Dedifferentiated amniotic fluid mesenchymal stem cell (primary cell): Measurements from ENCODE around the gene ARID1A.
A peak's percentile ranks its signal among the peaks of the same experiment; 100 is the strongest.

ENCODE experiments used
- DNase-seq: peaks from one replicate; pipeline ENCODE4 v3.0.0-alpha.2; 2016; ENCODE audit errors: extremely low spot score

The ARID1A gene

GRCh38 chr1:26761217-26761616 is 65.4 kb downstream of the ARID1A start:
- DNase-seq: no peak

DNA sequence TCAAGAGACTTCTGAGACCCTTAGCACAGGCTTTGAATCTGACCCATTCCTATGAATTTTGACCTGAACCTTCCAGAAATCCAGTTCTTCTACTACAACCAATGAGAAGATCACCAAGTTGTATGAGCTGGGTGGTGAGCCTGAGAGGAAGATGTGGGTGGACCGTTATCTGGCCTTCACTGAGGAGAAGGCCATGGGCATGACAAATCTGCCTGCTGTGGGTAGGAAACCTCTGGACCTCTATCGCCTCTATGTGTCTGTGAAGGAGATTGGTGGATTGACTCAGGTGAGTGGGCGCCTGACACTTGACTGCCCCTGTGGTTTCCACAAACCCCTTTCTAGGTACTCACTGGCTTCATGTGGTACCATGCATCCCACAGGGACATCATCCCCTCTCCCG is 71.9 kb downstream of the ARID1A start:
- no peak for DNase-seq

- DNase-seq: peak; percentile 74
Observed at GRCh38 chr1:26768755-26769154, 72.9 kb downstream of the ARID1A start.

DNA sequence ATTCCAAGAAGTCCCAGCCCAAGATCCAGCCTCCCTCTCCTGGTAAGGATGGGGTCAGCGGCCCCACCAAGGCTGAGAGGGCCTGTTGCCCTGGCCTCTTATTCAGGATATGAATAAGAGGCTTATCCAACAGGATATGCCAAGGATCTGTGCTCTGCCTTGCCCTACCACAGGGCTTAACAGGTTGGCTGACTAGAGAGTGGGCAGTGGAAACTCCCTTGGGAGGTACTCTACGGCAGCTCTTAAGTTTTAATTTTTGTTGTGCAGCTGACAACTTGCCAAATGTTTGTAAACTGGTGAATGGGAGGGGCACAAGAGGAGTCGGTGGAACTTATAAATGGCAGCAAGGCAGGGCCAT is 75.4 kb downstream of the ARID1A start:
- DNase-seq: no peak

DNA sequence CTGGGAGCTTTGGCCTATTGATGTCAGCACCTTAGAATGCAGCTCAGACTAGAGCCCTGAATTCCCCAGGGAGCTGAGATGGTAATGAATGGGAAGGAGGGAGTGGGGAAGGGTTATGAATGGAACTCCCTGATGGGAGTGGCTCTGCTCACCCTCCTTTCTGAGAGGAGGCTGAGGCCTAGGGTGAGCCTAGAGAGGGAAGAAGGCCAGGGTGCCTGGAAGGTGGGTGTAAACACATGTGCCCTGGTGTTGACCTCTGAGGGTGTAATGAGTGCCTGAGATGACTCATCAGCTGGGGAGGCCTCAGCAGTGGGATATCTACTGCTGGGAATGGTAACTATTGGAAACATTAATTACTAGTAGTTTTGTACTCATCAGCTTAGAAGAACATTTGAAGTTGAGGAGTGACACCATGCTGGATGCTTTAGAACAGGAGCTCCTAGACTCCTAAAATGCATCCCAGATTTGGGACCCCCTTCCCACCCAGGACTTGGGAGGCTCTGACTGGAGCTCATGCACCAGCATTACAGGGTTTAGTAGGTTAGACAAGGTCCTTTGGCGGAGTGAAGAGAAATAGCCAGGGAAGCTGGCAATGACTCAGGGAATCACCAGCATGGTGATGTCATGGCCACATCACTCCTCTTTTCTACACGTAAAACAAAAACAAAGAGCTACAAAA is 76.0 kb downstream of the ARID1A start:
- DNase-seq: peak; percentile 90

DNA sequence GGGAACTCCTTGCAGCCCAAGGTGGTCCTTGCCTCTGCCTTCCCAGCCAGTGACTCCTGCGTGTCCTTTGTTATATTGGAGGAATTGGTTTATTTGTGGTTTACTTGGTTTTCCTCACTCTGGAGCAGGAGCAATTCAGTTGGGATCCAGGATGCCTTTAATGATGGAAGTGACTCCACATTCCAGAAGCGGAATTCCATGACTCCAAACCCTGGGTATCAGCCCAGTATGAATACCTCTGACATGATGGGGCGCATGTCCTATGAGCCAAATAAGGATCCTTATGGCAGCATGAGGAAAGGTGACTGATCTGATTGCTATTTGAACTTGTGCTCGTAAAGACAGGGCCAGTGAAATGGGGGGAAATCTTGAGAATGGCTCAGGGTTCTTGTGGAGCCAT is 76.9 kb downstream of the ARID1A start:
- peak; percentile 80 for DNase-seq

GRCh38 chr1:26774462-26774861 is 78.6 kb downstream of the ARID1A start:
- no peak for DNase-seq

DNA sequence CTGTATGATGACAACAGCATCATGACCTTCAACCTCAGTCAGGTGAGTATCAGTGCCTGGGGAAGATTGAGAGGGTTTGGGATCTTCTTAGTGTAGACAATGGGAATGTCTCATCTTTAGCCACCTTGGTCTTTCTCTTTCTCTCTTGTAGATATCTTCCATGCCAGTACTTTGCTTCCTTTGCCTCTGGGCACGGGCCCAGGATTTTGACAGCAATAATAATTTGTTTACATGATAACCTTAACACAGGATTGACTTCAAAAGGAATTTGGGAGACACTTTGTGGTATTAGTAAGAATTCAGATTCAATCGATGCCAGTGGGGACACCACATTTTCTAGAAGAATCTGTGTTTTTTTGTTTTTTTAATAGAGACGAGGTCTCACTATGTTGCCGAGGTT is 79.9 kb downstream of the ARID1A start:
- DNase-seq: no peak

DNA sequence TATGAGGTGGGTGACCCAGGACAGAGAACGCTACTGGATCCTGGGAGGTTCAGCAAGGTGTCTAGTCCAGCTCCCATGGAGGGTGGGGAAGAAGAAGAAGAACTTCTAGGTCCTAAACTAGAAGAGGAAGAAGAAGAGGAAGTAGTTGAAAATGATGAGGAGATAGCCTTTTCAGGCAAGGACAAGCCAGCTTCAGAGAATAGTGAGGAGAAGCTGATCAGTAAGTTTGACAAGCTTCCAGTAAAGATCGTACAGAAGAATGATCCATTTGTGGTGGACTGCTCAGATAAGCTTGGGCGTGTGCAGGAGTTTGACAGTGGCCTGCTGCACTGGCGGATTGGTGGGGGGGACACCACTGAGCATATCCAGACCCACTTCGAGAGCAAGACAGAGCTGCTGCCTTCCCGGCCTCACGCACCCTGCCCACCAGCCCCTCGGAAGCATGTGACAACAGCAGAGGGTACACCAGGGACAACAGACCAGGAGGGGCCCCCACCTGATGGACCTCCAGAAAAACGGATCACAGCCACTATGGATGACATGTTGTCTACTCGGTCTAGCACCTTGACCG is 83.4 kb downstream of the ARID1A start:
- DNase-seq: no peak

DNA sequence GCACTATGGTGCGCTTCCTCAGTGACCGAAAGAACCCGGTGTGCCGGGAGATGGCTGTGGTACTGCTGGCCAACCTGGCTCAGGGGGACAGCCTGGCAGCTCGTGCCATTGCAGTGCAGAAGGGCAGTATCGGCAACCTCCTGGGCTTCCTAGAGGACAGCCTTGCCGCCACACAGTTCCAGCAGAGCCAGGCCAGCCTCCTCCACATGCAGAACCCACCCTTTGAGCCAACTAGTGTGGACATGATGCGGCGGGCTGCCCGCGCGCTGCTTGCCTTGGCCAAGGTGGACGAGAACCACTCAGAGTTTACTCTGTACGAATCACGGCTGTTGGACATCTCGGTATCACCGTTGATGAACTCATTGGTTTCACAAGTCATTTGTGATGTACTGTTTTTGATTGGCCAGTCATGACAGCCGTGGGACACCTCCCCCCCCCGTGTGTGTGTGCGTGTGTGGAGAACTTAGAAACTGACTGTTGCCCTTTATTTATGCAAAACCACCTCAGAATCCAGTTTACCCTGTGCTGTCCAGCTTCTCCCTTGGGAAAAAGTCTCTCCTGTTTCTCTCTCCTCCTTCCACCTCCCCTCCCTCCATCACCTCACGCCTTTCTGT is 84.6 kb downstream of the ARID1A start:
- no peak for DNase-seq

DNA sequence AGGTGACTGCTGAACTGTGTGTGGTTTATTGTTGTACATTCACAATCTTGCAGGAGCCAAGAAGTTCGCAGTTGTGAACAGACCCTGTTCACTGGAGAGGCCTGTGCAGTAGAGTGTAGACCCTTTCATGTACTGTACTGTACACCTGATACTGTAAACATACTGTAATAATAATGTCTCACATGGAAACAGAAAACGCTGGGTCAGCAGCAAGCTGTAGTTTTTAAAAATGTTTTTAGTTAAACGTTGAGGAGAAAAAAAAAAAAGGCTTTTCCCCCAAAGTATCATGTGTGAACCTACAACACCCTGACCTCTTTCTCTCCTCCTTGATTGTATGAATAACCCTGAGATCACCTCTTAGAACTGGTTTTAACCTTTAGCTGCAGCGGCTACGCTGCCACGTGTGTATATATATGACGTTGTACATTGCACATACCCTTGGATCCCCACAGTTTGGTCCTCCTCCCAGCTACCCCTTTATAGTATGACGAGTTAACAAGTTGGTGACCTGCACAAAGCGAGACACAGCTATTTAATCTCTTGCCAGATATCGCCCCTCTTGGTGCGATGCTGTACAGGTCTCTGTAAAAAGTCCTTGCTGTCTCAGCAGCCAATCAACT is 85.5 kb downstream of the ARID1A start:
- DNase-seq: no peak

DNA sequence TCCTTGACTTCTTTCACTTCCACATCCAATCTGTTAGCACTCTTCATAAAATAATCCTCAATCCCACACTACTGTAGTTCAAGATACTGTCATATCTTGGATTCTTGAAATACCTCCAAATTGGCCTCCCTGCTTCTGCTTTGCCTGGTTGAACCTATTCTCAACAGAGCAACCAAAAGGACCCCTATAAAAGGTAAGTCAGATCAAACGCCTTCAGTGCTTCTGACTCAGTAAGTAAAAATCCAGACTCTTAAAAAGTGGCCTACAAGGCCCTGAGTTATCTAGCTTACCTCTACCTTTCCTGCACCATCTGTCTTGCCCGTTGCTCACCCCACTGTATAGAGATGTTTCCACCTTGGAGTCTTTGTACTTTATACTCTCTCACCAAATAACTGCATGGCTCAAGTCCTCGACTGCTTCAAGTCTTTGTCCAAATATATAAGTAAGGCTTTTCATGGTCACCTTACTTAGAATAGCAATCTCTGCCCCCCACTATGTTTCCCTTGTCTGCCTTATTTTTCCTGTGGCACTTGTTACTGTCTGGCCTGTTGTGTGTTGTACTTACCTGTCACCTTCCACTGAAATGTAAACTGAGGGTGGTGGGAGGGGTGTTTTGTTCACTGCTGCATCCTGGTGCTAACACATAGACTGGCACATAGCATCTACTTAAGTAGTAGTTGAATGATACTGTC is 86.9 kb downstream of the ARID1A start:
- no peak for DNase-seq

DNA sequence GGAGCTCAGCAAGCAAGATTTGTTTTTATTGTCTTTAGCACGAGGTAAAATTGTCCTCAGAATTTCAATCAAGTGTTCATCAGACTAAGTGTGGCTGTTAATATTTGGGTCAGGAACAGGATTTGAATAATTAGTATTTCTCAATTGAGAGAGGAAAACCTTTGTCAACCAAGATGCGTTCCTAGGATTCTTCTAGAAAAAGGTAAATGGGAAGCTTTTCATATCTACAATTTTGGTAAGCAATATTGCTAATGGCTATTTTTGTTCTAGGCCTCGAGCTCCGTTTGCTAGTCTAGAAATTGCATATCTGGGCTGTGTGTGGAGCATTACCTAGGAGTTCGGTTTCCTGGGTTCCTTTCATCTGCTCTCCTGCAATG is 87.8 kb downstream of the ARID1A start:
- no peak for DNase-seq

DNA sequence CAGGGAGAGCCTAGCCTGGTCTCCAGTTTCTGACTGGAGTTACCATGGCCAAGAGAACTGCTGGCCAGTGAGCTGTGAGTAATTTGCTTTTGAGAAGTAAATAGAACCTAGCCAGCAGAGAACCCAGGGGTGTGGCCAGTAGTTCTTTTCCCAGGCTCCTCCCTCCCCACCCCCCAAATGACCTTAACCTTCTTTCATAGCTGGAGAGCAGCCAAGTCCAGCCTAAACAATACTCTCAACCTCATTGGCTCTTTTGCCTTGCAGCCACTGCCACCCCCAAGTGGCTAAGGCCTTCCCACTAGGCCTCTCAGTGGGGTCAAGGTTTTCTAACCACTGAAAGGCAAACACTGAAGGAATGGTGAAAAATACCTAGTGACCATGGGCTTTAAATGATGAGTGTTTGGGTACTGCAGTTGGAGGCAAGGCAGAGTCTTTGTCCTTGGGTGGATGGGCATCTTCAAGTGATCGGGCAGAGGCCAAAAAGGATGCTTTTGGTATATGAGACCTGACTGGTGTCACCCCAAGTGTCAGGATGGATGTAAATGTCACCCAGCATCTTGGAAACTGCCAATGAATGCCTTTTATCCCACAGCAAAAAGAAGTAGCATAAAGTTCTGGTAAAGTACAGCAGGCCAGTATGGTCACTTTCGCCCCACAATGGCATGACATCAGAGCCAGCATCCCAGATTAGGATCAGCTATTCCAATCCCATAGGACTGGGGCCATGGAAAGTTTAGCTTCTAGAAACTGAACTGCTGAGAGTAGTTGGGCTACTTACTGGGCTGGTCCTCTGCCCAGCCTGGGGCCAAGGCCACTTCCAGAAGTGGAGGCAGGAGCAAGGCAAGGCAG is 88.4 kb downstream of the ARID1A start:
- no peak for DNase-seq

GRCh38 chr1:26784886-26785285 is 89.1 kb downstream of the ARID1A start:
- no peak for DNase-seq

- peak; percentile 62 for DNase-seq
Observed at GRCh38 chr1:26785611-26786436, 90.0 kb downstream of the ARID1A start.

DNA sequence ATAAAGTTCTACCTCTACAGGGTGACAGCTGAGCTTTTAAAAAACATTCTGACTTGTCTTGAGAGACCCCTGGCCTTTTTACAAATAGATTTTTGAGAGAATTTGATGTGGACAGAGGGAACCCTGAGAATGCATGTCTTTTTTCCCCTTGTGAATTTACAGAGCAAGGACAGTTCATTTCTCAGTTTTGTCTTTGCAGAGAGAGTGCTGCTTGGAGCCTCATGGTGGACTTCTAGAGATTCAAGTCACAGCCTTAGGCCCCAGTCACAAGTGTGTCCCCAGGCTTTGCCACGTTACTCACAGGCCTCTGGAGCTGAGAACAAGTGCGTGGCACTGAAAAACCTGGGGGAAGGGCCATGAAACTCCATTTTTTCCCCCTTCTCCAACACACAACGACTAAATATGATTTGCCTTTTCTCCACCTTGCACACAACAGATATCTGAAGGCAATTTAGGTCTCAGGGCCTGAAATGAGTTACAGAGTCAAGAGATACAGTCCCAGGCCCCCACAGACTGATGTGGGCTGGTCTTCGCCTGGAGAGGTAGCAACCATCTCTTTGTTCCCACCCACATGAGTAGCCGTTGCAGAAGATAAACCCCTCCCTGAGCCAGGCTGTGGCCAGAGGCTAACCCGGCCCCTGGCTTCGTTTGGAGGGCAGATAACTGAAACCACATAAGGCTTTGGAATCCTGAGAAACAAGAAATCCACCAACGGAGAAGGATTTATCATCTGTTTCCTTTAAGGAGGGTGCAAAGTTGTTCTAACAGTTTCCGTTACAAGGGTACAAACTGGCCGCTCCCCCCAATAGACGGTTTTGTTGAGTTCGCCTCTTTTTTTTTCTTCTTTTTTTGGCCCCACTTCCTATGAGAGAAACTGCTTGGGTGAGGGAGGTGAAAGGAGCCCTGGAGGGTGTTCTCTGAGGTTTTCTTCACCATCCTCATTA is 90.9 kb downstream of the ARID1A start:
- peak; percentile 43 for DNase-seq

DNA sequence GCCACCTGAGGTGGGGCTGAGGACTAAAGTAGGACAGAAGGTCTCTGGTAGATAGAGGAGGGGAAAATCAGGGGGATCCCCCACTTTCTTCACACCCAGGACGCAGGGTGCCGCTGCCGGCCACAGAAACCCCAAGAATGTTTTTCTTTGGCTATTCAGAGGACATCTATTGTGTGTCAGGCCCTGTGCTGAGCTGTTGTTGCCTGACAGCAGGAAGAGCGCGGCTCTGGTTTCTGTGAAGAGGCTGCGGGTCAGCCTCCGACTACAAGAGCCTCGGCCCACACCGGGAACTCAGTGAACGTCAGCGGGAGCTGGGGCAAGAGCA is 91.5 kb downstream of the ARID1A start:
- no peak for DNase-seq

- peak; percentile 62 for DNase-seq
Observed at GRCh38 chr1:26787706-26788514, 92.1 kb downstream of the ARID1A start, which contains the start of gene PIGV. Gene PIGV, plus strand, starts transcription at chr1:26787950. Its CDS starts 2,866 bp downstream, at chr1:26790816.
